Mononuclear cell (primary cell): Measurements from ENCODE around the gene AGPAT1. TPM values are rescaled to one million over a fixed set of nuclear protein-coding genes. Genes with fewer than 3 reads are reported as not detected.

ENCODE experiments used
- H3K27me3 ChIP-seq: 2 replicates; pipeline ENCODE4 v1.6.0; 2011; ENCODE audit warnings: low read length, control low read depth; ENCODE audit not compliant: insufficient read depth
- H3K4me1 ChIP-seq: 2 replicates; pipeline ENCODE4 v1.5.1; 2011; ENCODE audit warnings: mild to moderate bottlenecking, low read length, control low read depth; ENCODE audit not compliant: insufficient read depth
- H3K4me3 ChIP-seq: 2 replicates; pipeline ENCODE4 v1.5.1; 2011; ENCODE audit warnings: mild to moderate bottlenecking, low read length, moderate library complexity
- H3K9me3 ChIP-seq: 2 replicates; pipeline ENCODE4 v1.5.1; 2011; ENCODE audit warnings: low read depth, mild to moderate bottlenecking, control low read depth, low read length
- total RNA-seq: library from RNA; depleted of rRNA; stranded (reverse); fragments of >200 nt; gene quantifications from one replicate; pipeline ENCODE4 v1.2.3, GENCODE V29; 2012

Gene AGPAT1
- total RNA-seq, 1 donor: 12.9 TPM

- Histone ChIP-seq H3K27me3 (no peaks in the 10 kb centered on the region), H3K9me3 (no peaks in the 10 kb centered on the region), H3K4me3 (no peak overlapping the region)
Observed at GRCh38 chr6:32137454-32137853, 38.4 kb downstream of the AGPAT1 start.

GRCh38 chr6:32133786-32134185, 42.1 kb downstream of the AGPAT1 start:
- Histone ChIP-seq H3K4me3 (no peak overlapping the region), H3K27me3 (no peaks in the 10 kb centered on the region), H3K4me1 (peaks cover 18% of the 10 kb centered on the region), H3K9me3 (no peaks in the 10 kb centered on the region)

More at GRCh38 chr6:32137454-32137853, 38.4 kb downstream of the AGPAT1 start:
- H3K4me1 ChIP-seq: no peaks in the 10 kb centered on the region

- no peaks in the 10 kb centered on the region for H3K27me3 ChIP-seq
- H3K4me1 ChIP-seq: peaks cover 29% of the 10 kb centered on the region
- no peak overlapping the region for H3K4me3 ChIP-seq
- H3K9me3 ChIP-seq: no peaks in the 10 kb centered on the region
Observed at GRCh38 chr6:32132110-32132509, 43.8 kb downstream of the AGPAT1 start.

GRCh38 chr6:32131439-32131948, 44.4 kb downstream of the AGPAT1 start:
- H3K4me3 ChIP-seq: no peak overlapping the region
- H3K4me1 ChIP-seq: peaks cover 35% of the 10 kb centered on the region
- no peaks in the 10 kb centered on the region for H3K27me3 ChIP-seq
- H3K9me3 ChIP-seq: no peaks in the 10 kb centered on the region

- H3K4me1 ChIP-seq: peaks cover 38% of the 10 kb centered on the region
- peak overlapping the region; percentile 52 for H3K4me3 ChIP-seq
- H3K27me3 ChIP-seq: no peaks in the 10 kb centered on the region
- no peaks in the 10 kb centered on the region for H3K9me3 ChIP-seq
Observed at GRCh38 chr6:32129297-32130088, 46.4 kb downstream of the AGPAT1 start.

- Histone ChIP-seq H3K4me1 (peaks cover 38% of the 10 kb centered on the region), H3K4me3 (no peak overlapping the region), H3K27me3 (no peaks in the 10 kb centered on the region), H3K9me3 (no peaks in the 10 kb centered on the region)
Observed at GRCh38 chr6:32128751-32129296, 47.1 kb downstream of the AGPAT1 start.

- no peaks in the 10 kb centered on the region for H3K27me3 ChIP-seq
- H3K4me3 ChIP-seq: peak within 1 kb of the TSS; percentile 99
- peaks cover 38% of the 10 kb centered on the region for H3K4me1 ChIP-seq
Observed at GRCh38 chr6:32127717-32128592, 47.9 kb downstream of the AGPAT1 start, which contains the start of gene ATF6B. Gene ATF6B, minus strand, starts transcription at chr6:32128246. Its CDS starts 39 bp downstream, at chr6:32128207.

GRCh38 chr6:32127409-32127716, 48.5 kb downstream of the AGPAT1 start:
- Histone ChIP-seq H3K9me3 (no peaks in the 10 kb centered on the region), H3K4me1 (peaks cover 38% of the 10 kb centered on the region), H3K27me3 (no peaks in the 10 kb centered on the region), H3K4me3 (peak overlapping the region; percentile 99)

More at GRCh38 chr6:32127717-32128592, 47.9 kb downstream of the AGPAT1 start, which contains the start of gene ATF6B:
- H3K9me3 ChIP-seq: no peaks in the 10 kb centered on the region

GRCh38 chr6:32126880-32127279, 49.0 kb downstream of the AGPAT1 start:
- Histone ChIP-seq H3K9me3 (no peaks in the 10 kb centered on the region), H3K4me3 (peak overlapping the region; percentile 99), H3K27me3 (no peaks in the 10 kb centered on the region), H3K4me1 (peaks cover 38% of the 10 kb centered on the region)

GRCh38 chr6:32123681-32124080, 52.2 kb downstream of the AGPAT1 start:
- no peaks in the 10 kb centered on the region for H3K9me3 ChIP-seq
- H3K4me3 ChIP-seq: no peak overlapping the region
- H3K27me3 ChIP-seq: no peaks in the 10 kb centered on the region
- H3K4me1 ChIP-seq: peaks cover 19% of the 10 kb centered on the region

- H3K9me3 ChIP-seq: no peaks in the 10 kb centered on the region
- no peak overlapping the region for H3K4me3 ChIP-seq
- no peaks in the 10 kb centered on the region for H3K4me1 ChIP-seq
- H3K27me3 ChIP-seq: no peaks in the 10 kb centered on the region
Observed at GRCh38 chr6:32120573-32121059, 55.3 kb downstream of the AGPAT1 start.

- Histone ChIP-seq H3K4me1 (no peaks in the 10 kb centered on the region), H3K27me3 (no peaks in the 10 kb centered on the region), H3K9me3 (no peaks in the 10 kb centered on the region), H3K4me3 (no peak overlapping the region)
Observed at GRCh38 chr6:32118782-32119628, 56.9 kb downstream of the AGPAT1 start.
